CD4-positive, alpha-beta T cell treated with Interleukin-17A for 1 hour (primary cell): ENCODE data around the gene ELN.

Experiments used
- DNase-seq: peaks from one replicate; pipeline ENCODE4 v3.0.0-alpha.2; 2020

The ELN gene

GRCh38 chr7:74025730-74026129, 2.2 kb upstream of the ELN start:
- no peak for DNase-seq

DNA sequence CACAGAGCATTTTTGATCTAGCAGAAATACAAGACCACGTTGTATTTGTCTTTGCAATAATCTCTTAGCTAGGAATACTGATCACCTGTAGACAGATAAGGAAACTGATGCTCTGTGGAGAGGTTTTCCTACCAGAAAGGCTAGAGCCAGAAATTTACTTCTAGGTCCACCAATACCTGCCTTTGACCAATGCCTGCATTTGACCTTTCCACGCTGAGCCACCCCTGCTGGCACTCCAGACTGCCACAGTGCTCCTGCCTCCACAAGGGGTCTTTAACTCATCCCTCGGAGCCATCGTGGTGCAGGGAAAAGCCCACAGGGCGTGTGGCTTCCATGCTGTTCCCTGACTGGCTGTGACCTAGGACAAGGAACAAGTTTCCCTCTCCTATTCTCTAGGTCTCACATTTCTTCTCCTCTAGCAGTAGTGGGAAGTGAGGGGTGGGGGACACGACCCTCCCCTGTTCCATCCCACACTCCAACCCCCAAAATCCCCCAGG, 1.5 kb upstream of the ELN start:
- no peak for DNase-seq

DNA sequence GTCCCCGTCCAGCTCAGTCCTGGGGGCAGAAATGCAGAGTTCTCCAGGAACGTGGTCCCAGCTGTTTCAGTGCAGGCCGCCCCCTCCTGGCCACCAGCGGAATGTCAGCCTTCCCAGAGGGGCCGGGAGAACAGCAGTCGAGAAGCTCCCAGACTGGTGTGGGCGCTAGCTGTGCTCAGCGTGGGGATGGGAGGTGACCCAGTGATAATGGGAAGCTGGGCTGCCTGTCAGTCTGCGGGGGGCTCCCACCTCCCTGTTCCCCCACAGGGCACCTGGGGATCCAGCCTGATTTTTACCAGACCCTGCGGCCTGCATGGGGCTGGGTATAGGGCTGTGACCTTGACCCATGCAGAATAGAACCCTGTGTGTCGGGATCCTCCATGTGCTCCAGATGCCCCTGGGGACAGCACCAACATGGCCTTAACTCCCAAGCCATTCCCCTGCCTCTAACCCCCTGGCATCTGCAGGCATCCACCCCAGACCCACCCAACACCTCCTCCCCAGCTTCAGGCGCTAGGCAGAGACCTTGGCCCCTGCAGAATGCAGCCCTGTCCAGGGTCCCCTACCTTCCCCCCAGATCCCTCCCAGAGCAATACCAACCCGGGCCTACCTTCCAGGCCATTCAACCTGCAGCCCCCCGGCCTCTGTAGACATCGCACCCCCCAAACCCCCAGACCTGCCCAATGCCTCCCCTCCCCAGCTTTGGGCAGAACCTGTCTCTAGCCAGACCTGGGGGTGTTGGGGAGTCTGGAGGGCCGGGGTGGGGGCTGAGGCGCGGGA, 880 bp upstream of the ELN start:
- DNase-seq = peak; percentile 47

- no peak for DNase-seq
Measured at GRCh38 chr7:74028321-74028838, 407 bp downstream of the ELN start.

DNA sequence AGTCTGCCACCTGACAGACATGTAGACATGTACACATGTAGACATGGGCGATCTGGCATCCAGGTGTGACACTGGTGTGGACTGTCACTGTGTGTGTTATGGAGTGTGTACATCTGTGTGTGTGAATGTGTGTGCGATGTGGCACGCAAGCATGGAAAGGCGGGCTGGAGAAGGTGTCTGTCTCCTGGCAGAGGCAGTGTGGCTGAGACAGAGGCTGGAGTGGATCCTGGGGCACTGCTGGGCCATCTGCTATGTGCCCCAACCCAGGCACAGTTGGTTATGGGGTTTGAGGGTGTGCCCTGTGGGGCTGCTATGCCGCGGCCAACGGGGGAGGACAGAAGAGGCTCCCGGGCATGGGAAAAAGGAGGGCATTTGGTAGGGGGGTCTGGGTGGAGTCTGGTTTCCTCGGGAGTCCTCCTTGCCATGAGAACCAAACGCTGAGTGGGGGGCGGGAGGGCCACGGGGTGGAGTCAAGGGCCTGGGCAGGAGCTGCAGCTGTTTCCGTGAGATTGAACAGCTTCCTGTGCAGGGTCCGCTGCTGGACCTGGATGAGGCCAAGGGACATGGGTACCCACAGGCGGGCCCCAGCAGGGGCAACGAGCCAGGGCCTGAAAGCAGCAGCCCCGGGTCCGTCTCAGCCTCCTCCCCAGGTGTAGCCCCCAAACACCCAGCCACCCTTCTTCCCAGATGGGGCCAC, 1.3 kb downstream of the ELN start:
- DNase-seq = no peak

- no peak for DNase-seq
Measured at GRCh38 chr7:74029991-74030415, 2.0 kb downstream of the ELN start.

- no peak for DNase-seq
Measured at GRCh38 chr7:74030861-74031260, 2.9 kb downstream of the ELN start.

GRCh38 chr7:74031403-74032190, 3.6 kb downstream of the ELN start:
- DNase-seq = no peak

DNA sequence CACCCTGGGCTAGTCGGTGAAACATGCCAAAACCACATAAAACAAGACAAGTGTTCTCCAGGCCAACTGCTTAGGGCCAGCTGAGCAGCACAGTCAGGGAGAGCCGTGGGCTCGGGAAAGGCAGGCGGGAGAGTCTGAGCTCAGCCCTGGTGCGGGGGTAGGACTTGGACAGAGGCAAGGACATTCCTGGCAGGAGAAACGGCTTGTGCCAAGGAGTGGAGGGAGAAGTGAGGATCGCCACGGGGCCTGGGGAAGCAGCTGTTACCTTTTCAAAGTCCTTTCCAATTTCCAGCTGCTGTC, 4.2 kb downstream of the ELN start:
- DNase-seq = no peak

GRCh38 chr7:74032624-74033371, 4.8 kb downstream of the ELN start:
- no peak for DNase-seq

DNA sequence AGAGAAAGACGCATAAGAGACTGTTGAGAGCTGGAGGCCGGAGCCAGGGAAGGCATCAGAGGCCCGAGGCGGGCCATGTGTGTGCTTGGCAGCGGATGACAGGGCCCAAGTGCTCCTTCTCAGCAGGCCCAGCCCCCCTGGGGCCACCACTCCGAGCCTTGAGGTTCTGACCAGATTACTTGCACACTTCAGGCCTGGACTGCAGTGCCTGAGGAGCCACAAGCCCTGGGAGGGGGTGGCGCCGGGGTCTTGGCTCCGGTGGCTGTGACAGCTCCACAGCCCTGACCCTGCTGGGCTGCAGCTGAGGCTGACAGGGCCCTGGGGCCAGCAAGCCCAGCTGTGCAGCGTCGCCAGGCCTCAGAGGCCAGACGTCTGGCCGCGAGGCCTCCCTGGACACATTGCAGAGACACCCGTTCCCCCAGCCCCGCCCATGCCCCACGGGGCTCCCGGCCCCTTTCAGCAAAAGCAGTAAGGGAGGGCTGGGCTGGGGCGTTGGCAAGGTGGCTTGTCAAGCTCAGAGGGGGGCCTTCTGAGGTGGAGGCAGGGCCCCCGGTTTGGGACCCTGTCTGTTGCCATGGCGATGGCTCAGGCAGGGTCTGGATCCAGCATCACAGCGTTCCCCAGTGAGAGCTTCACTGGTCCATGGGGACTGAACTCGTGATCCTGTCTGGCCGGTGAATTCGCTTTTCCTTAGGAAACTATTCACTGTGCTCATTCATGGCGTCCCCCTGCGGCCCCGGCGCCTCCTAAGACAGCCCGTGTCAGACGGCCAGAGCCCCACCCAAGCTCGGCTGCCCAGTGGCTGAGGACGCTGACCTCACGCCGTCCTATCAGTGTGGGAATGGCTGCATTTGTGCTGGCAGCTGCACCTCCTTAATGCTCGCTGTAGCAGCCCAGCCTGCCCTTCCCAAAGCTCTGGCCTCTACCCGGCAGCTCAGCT, 5.7 kb downstream of the ELN start:
- no peak for DNase-seq

GRCh38 chr7:74037609-74038008, 9.6 kb downstream of the ELN start:
- no peak for DNase-seq

DNA sequence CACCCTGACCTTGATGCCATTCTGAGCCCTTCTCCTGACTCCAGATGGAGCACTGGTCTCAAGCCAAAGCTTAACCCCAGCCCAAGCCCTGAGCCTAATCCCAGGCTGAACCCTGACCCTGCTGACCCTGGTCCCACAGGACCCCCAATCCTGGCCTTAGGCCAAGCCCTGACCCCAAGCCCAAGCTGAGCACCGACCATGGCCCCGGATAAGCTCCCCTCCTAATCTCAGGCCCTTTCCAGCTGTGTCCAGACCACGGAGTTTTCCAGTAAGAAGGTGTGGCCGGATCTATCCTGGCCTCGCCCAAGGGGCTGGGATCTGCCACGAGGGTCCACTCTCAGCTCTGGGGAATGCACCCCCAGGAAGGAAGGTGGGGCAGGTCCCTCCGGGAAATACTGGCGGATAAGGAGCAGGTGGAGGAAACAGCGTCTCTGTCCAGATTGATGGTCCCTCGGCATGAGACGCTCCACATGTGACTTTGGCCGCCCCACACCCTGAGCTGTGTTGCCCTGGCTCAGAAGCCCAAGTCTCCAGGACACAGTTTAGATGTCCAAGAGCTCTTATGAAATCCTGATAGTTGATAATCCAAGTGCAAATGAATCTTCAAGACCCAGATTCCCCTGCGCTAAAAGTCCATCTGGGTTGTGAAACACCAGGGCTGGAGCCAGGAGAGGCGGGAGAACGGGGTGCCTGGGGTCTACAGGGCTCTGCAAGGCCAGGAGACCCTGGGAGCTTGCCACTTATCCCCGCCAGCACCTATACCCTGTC, 10.4 kb downstream of the ELN start:
- no peak for DNase-seq

- no peak for DNase-seq
Measured at GRCh38 chr7:74039337-74039736, 11.4 kb downstream of the ELN start.

DNA sequence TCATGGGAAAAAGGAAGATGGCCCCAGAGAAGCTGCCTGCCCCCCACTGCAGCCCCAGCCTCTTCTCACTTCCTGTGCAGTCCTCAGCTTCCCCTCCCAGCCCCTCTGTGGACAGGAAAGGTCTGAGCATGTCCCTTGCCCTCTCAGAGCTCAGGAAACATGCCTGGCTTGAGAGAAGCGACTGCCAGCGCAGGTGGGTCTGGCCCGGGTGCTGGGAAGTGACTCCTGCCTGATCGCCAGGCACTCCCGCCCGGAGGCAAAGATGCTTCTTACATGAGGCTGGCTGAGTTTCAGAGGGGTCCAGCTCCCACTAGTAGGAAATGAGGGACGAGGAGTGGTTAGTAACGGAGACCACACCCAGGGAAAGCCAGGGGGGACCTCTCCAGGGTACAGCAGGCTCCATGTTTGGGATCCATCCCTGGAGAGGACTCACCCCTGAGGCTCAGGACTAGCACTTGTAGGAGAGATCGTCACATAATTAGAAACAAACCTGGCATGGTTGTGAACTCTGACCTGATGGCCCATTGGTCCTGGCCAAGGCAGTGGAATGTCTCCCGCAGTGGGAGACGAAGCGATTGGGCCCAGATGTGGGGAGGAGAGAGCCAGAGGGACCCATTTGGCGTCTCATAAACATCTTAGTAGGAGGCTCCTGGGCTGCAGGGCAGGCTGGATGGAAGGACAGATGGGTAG, 12.3 kb downstream of the ELN start:
- DNase-seq = no peak

DNA sequence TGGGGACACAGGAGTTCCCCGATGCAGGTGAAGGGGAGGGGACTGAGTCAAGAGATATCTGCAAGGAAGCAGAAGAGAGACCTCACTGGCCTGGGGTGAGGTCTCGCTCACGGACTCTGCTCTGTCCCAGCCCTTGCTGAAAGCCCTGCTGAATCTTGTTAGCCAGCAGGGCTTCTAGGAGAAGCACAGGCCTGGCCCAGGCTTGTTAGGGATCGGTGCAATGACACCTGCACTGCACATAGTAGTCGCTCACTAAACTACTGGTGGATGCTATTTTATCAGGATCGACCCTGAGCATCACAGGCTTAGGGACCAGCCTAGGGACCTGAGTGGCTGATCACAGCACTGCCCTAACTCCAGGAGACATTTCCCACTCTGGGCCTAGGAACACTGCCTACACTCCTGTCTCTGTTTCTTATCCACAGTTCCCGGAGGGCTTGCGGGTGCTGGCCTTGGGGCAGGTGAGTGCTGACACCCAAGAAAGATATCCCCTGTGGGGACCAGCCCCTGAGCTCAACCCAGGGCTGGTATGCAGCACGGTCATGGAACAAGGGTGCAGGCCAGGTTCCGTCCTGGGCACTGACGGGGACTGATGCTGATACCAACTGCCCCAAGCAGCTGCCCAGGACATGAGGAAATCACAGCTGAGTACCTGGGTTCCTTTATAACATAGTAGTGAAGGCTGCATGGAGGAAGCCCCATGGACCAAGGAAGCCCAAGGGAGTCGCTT, 13.0 kb downstream of the ELN start:
- DNase-seq = no peak

- DNase-seq = no peak
Measured at GRCh38 chr7:74042746-74043522, 15.0 kb downstream of the ELN start.

- DNase-seq = no peak
Measured at GRCh38 chr7:74043523-74043951, 15.6 kb downstream of the ELN start.
